Duodenal mucosa (tissue), 2 donors: ENCODE results near the gene IL10.

Experiments used
- H3K27ac ChIP-seq: one replicate; pipeline ENCODE4 v1.7.0; 2013; ENCODE audit warnings: low read depth, low read length
- H3K27me3 ChIP-seq, 2 donors: one replicate each; pipeline ENCODE4 v1.7.0; 2013; ENCODE audit warnings: low read length in 2 of 2, control low read depth in 1 of 2; ENCODE audit not compliant: insufficient read depth in 2 of 2, control insufficient read depth in 1 of 2
- H3K36me3 ChIP-seq, 2 donors: one replicate each; pipeline ENCODE4 v1.7.0; 2013; ENCODE audit warnings: low read length in 2 of 2, control low read depth in 1 of 2; ENCODE audit not compliant: insufficient read depth in 2 of 2, control insufficient read depth in 1 of 2
- H3K4me1 ChIP-seq, 2 donors: one replicate each; pipeline ENCODE4 v1.7.0; 2013; ENCODE audit warnings: low read length in 2 of 2, control low read depth in 1 of 2; ENCODE audit not compliant: insufficient read depth in 2 of 2, control insufficient read depth in 1 of 2
- H3K4me3 ChIP-seq, 2 donors: one replicate each; pipeline ENCODE4 v1.7.0; 2013; ENCODE audit warnings: low read length in 2 of 2, low read depth in 1 of 2
- H3K9ac ChIP-seq, 2 donors: one replicate each; pipeline ENCODE4 v1.7.0; 2013; ENCODE audit warnings: low read length in 2 of 2, low read depth in 1 of 2
- H3K9me3 ChIP-seq, 2 donors: one replicate each; pipeline ENCODE4 v1.7.0; 2013; ENCODE audit warnings: low read length in 2 of 2, control low read depth in 1 of 2; ENCODE audit not compliant: control insufficient read depth in 1 of 2

Gene IL10

GRCh38 chr1:206737729-206738201 lies 34.5 kb downstream of the IL10 start:
- Histone ChIP-seq H3K9ac (peak overlapping the region in 1 of 2 donors; percentile 24), H3K4me3 (no peak overlapping the region), H3K9me3 (no peaks in the 10 kb centered on the region), H3K4me1 (peaks cover 13 to 15% of the 10 kb centered on the region in 2 donors), H3K36me3 (peaks cover 17 to 25% of the 10 kb centered on the region in 2 donors), H3K27me3 (no peaks in the 10 kb centered on the region), H3K27ac (no peak overlapping the region)

DNA sequence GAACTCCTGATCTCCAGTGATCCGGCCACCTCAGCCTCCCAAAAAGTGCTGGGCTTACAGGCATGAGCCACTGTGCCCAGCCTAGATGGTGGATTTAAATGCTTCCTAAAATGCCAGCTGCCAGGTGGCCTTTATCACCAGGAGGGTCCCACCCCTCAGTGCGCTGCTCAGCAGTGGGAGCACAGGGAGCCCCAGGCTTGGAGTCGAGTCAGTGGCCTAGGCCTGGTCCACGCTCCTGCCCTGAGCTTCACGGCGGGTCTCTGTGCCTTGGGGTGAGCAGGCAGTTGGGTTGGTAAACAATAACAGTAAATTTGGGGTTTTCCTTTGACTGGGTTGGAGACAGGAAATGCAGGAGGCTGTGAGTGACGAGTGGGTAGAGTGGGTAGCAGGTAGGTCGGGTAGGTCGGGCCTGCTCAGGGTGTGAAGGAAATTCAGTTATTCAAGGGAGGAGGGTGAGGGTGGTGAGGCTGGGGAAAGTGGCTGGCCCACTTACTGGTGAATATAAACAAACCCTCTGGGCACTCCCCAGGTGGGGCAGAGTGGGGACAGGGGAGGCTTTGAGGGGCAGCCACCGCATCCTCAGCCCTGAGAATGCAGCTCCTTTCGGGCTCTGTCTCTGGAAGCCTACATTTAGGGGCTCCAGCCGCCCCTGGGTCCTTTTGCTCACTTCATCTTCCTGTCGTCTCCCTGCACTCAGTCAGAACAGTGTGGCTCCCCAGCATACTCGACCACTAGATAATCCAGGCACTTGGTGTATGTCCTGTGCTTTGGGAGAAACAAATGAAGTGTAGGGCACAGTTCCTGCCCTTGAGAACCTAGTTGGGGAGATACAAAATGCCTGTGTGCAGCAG lies 35.2 kb downstream of the IL10 start:
- H3K4me3 ChIP-seq: no peak overlapping the region
- peaks cover 13 to 15% of the 10 kb centered on the region in 2 donors for H3K4me1 ChIP-seq
- peaks cover 23 to 32% of the 10 kb centered on the region in 2 donors for H3K36me3 ChIP-seq
- H3K27me3 ChIP-seq: no peaks in the 10 kb centered on the region
- H3K27ac ChIP-seq: no peak overlapping the region
- peak overlapping the region in 1 of 2 donors; percentile 24 for H3K9ac ChIP-seq
- H3K9me3 ChIP-seq: no peaks in the 10 kb centered on the region

GRCh38 chr1:206735553-206736031 lies 36.7 kb downstream of the IL10 start:
- no peak overlapping the region for H3K4me3 ChIP-seq
- no peaks in the 10 kb centered on the region for H3K9me3 ChIP-seq
- H3K9ac ChIP-seq: no peak overlapping the region
- H3K4me1 ChIP-seq: peaks cover 13 to 15% of the 10 kb centered on the region in 2 donors
- peaks cover 37 to 47% of the 10 kb centered on the region in 2 donors for H3K36me3 ChIP-seq
- H3K27me3 ChIP-seq: no peaks in the 10 kb centered on the region
- no peak overlapping the region for H3K27ac ChIP-seq

DNA sequence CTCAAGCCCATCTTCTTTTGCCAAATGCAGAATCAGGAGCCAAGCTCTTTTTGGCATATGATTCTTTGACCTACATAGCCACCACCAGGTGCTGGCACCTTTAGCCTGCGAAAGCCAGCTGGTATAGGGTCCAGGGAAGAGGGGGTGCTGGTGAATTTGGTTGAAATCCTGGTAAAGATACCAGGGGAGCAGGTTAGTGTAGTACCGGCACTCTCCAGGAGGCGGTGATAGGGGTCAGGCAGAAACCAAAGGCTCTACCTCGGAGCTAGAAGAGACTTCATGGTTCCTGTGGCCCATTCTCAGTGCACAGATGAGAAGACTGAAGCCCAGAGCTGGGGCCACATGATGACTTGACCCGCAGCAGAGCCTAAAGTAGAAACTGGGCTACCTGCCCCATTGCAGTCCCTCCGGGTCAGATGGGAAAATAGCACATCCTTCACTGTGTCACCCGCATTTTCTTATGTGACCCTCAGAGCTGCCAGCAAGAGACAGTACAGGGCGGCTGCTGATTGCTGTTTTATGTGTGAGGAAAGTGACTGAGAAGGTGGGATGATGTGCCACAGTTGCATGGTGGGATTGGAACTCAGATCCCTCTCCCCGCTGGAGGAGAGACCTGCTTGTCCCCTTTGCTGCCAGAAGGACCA lies 37.7 kb downstream of the IL10 start:
- Histone ChIP-seq H3K4me1 (peaks cover 13 to 15% of the 10 kb centered on the region in 2 donors), H3K36me3 (peaks cover 46 to 56% of the 10 kb centered on the region in 2 donors), H3K27me3 (no peaks in the 10 kb centered on the region), H3K9ac (no peak overlapping the region), H3K27ac (no peak overlapping the region), H3K9me3 (no peaks in the 10 kb centered on the region), H3K4me3 (no peak overlapping the region)

- H3K4me1 ChIP-seq: peaks cover 9 to 10% of the 10 kb centered on the region in 2 donors
- H3K4me3 ChIP-seq: no peak overlapping the region
- no peaks in the 10 kb centered on the region for H3K27me3 ChIP-seq
- H3K27ac ChIP-seq: no peak overlapping the region
- H3K36me3 ChIP-seq: peaks cover 55 to 68% of the 10 kb centered on the region in 2 donors
- no peaks in the 10 kb centered on the region for H3K9me3 ChIP-seq
- no peak overlapping the region for H3K9ac ChIP-seq
These were observed 39.3 kb downstream of the IL10 start for GRCh38 chr1:206732992-206733391.

DNA sequence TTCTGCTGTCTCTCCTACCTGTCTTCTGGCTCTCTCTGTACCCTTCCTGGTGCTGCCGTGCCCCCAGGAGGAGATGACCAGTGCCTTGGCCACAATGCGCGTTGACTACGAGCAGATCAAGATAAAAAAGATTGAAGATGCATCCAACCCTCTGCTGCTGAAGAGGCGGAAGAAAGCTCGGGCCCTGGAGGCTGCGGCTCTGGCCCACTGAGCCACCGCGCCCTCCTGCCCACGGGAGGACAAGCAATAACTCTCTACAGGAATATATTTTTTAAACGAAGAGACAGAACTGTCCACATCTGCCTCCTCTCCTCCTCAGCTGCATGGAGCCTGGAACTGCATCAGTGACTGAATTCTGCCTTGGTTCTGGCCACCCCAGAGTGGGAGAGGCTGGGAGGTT lies 39.8 kb downstream of the IL10 start:
- Histone ChIP-seq H3K4me1 (peaks cover 5 to 8% of the 10 kb centered on the region in 2 donors), H3K27me3 (no peaks in the 10 kb centered on the region), H3K27ac (no peak overlapping the region), H3K9me3 (no peaks in the 10 kb centered on the region), H3K9ac (no peak overlapping the region), H3K4me3 (no peak overlapping the region), H3K36me3 (peaks cover 55 to 68% of the 10 kb centered on the region in 2 donors)

- peaks cover 16 to 21% of the 10 kb centered on the region in 2 donors for H3K4me1 ChIP-seq
- H3K9me3 ChIP-seq: no peaks in the 10 kb centered on the region
- H3K9ac ChIP-seq: no peak overlapping the region
- H3K27ac ChIP-seq: no peak overlapping the region
- no peaks in the 10 kb centered on the region for H3K27me3 ChIP-seq
- peaks cover 42 to 53% of the 10 kb centered on the region in 2 donors for H3K36me3 ChIP-seq
- no peak overlapping the region for H3K4me3 ChIP-seq
These were observed 42.8 kb downstream of the IL10 start for GRCh38 chr1:206729507-206729906.

GRCh38 chr1:206729050-206729449 lies 43.2 kb downstream of the IL10 start:
- Histone ChIP-seq H3K36me3 (peaks cover 42 to 53% of the 10 kb centered on the region in 2 donors), H3K4me3 (no peak overlapping the region), H3K9ac (no peak overlapping the region), H3K27ac (no peak overlapping the region), H3K9me3 (no peaks in the 10 kb centered on the region), H3K4me1 (peaks cover 21 to 26% of the 10 kb centered on the region in 2 donors), H3K27me3 (no peaks in the 10 kb centered on the region)

GRCh38 chr1:206728697-206728987 lies 43.7 kb downstream of the IL10 start:
- Histone ChIP-seq H3K27ac (no peak overlapping the region), H3K9ac (no peak overlapping the region), H3K4me1 (peaks cover 25 to 30% of the 10 kb centered on the region in 2 donors), H3K36me3 (peaks cover 42 to 49% of the 10 kb centered on the region in 2 donors), H3K9me3 (no peaks in the 10 kb centered on the region), H3K4me3 (no peak overlapping the region), H3K27me3 (no peaks in the 10 kb centered on the region)
